HG03103 (cell line): ENCODE data around the gene B9D2.

Experiments
- ATAC-seq: cut with Tn5 transposase; IDR thresholded peaks from one replicate; pipeline ENCODE4 v1.9.1; 2021; ENCODE audit warnings: low read depth; ENCODE audit not compliant: unreplicated experiment

Gene B9D2

GRCh38 chr19:41318696-41319499 lies 45.1 kb downstream of the B9D2 start:
- no peak for ATAC-seq

- no peak for ATAC-seq
Measured at GRCh38 chr19:41316306-41316920, 47.5 kb downstream of the B9D2 start.

GRCh38 chr19:41311613-41312012 lies 52.3 kb downstream of the B9D2 start:
- no peak for ATAC-seq

GRCh38 chr19:41311072-41311471 lies 52.9 kb downstream of the B9D2 start:
- no peak for ATAC-seq

- ATAC-seq = no peak
Measured at GRCh38 chr19:41310033-41310831, 53.7 kb downstream of the B9D2 start, which contains the start of gene CCDC97. CCDC97 (plus strand) TSS chr19:41310172; CDS start chr19:41310311, 139 bp downstream.

- ATAC-seq = no peak
Measured at GRCh38 chr19:41309180-41310032, 54.5 kb downstream of the B9D2 start.

GRCh38 chr19:41308450-41309179 lies 55.3 kb downstream of the B9D2 start:
- no peak for ATAC-seq

- no peak for ATAC-seq
Measured at GRCh38 chr19:41307954-41308449, 55.9 kb downstream of the B9D2 start.

- ATAC-seq = no peak
Measured at GRCh38 chr19:41307090-41307875, 56.7 kb downstream of the B9D2 start.

- no peak for ATAC-seq
Measured at GRCh38 chr19:41305927-41306793, 57.8 kb downstream of the B9D2 start.

- ATAC-seq = no peak
Measured at GRCh38 chr19:41304706-41305483, 59.1 kb downstream of the B9D2 start.
